Tibial artery (tissue), 4 donors: ENCODE measurements around the gene ATG7.

Experiments used
- DNase-seq, 2 donors: peaks; one replicate each; pipeline ENCODE4 v3.0.0-alpha.2; 2019
- H3K27ac ChIP-seq, 2 donors: fragments of 200-600 bp; sonication (generic) in 1 of 2; 1 replicate in 1 of 2; 2 replicates in 1 of 2; pipeline ENCODE4 v1.5.1; 2018 to 2019; ENCODE audit warnings: mild to moderate bottlenecking in 1 of 2
- H3K27me3 ChIP-seq, 2 donors: fragments of 200-600 bp; sonication (generic) in 1 of 2; one replicate each; pipeline versions ENCODE4 v1.5.1 to v1.6.0; 2016 to 2019
- H3K36me3 ChIP-seq, 3 donors: fragments of 200-600 bp; sonication (generic) in 2 of 3; one replicate each; pipeline ENCODE4 v1.5.1; 2016 to 2019; ENCODE audit warnings: mild to moderate bottlenecking in 2 of 3
- H3K4me1 ChIP-seq, 4 donors: fragments of 200-600 bp; sonication (generic) in 2 of 4; 1 replicate in 3 of 4; 2 replicates in 1 of 4; pipeline ENCODE4 v1.5.1; 2016 to 2019
- H3K4me3 ChIP-seq, 2 donors: fragments of 200-600 bp; sonication (generic) in 1 of 2; 1 replicate in 1 of 2; 2 replicates in 1 of 2; pipeline ENCODE4 v1.5.1; 2018 to 2019; ENCODE audit warnings: mild to moderate bottlenecking in 2 of 2
- H3K9me3 ChIP-seq, 3 donors: fragments of 200-600 bp; sonication (generic) in 1 of 3; one replicate each; pipeline ENCODE4 v1.5.1; 2016 to 2019
- CTCF ChIP-seq, 2 experiments: fragments of 200-600 bp in 1 of 2; fragments of 450-650 bp in 1 of 2; IDR thresholded peaks; one replicate each; pipeline ENCODE4 v1.5.1; 2017 to 2019; ENCODE audit warnings: antibody characterized with exemption in 2 of 2, mild to moderate bottlenecking in 1 of 2, moderate library complexity in 1 of 2
- intact Hi-C: fragments of 100-400 bp; cut with DNase I; formaldehyde crosslinking; loops from one replicate; pipeline ENCODE4 v1.15.0; 2023; ENCODE audit warnings: low total_unique reads

ATG7 gene

GRCh38 chr3:11554236-11554610 is 282.0 kb downstream of the ATG7 start:
- H3K27me3 ChIP-seq, result no peaks in the 10 kb centered on the region
- intact Hi-C loops, result no loop called here
- H3K9me3 ChIP-seq, result no peaks in the 10 kb centered on the region
- H3K4me1 ChIP-seq, result peaks cover 5 to 78% (median 57%) of the 10 kb centered on the region in 4 donors
- no peak overlapping the region for H3K4me3 ChIP-seq
- H3K36me3 ChIP-seq, result peaks cover 10 to 27% (median 21%) of the 10 kb centered on the region in 3 donors
- peak overlapping the region; percentile 83 to 85 for H3K27ac ChIP-seq
- no peak for DNase-seq
- no peak for TF ChIP-seq CTCF (IDR thresholded peaks at IDR 0.05)

- intact Hi-C loops, result no loop called here
- H3K4me3 ChIP-seq, result no peak overlapping the region
- peaks cover 5 to 81% (median 60%) of the 10 kb centered on the region in 4 donors for H3K4me1 ChIP-seq
- no peaks in the 10 kb centered on the region for H3K9me3 ChIP-seq
- H3K27ac ChIP-seq, result peak overlapping the region; percentile 83 to 85
- no peak for TF ChIP-seq CTCF (IDR thresholded peaks at IDR 0.05)
- DNase-seq, result peak in 1 of 2 donors; percentile 66
- peaks cover 10 to 31% (median 23%) of the 10 kb centered on the region in 3 donors for H3K36me3 ChIP-seq
- H3K27me3 ChIP-seq, result no peaks in the 10 kb centered on the region
Measured at GRCh38 chr3:11554666-11555065, 282.5 kb downstream of the ATG7 start.

GRCh38 chr3:11555211-11555782 is 283.1 kb downstream of the ATG7 start:
- Histone ChIP-seq H3K4me1 (peaks cover 5 to 87% (median 66%) of the 10 kb centered on the region in 4 donors), H3K27me3 (no peaks in the 10 kb centered on the region), H3K36me3 (peaks cover 10 to 34% (median 23%) of the 10 kb centered on the region in 3 donors), H3K27ac (peak overlapping the region; percentile 83 to 85), H3K9me3 (no peaks in the 10 kb centered on the region), H3K4me3 (no peak overlapping the region)
- peak in 1 of 2 donors; percentile 75 for DNase-seq
- no peak for TF ChIP-seq CTCF (IDR thresholded peaks at IDR 0.05)
- intact Hi-C loops, result no loop called here

GRCh38 chr3:11555881-11556633 is 283.9 kb downstream of the ATG7 start:
- H3K9me3 ChIP-seq, result no peaks in the 10 kb centered on the region
- peaks cover 10 to 34% (median 23%) of the 10 kb centered on the region in 3 donors for H3K36me3 ChIP-seq
- H3K27me3 ChIP-seq, result no peaks in the 10 kb centered on the region
- TF ChIP-seq CTCF (IDR thresholded peaks at IDR 0.05), result no peak
- H3K27ac ChIP-seq, result peak overlapping the region; percentile 83 to 85
- peak in 1 of 2 donors; percentile 63 for DNase-seq
- intact Hi-C loops, result no loop called here
- no peak overlapping the region for H3K4me3 ChIP-seq
- peaks cover 5 to 94% (median 74%) of the 10 kb centered on the region in 4 donors for H3K4me1 ChIP-seq

GRCh38 chr3:11556851-11557644 is 284.9 kb downstream of the ATG7 start:
- TF ChIP-seq CTCF (IDR thresholded peaks at IDR 0.05), result no peak

More at GRCh38 chr3:11556851-11557644, 284.9 kb downstream of the ATG7 start:
- Histone ChIP-seq H3K9me3 (no peaks in the 10 kb centered on the region), H3K27me3 (no peaks in the 10 kb centered on the region), H3K4me3 (no peak overlapping the region), H3K4me1 (peaks cover 5 to 98% (median 78%) of the 10 kb centered on the region in 4 donors), H3K27ac (peak overlapping the region; percentile 83 to 85), H3K36me3 (peaks cover 10 to 37% (median 24%) of the 10 kb centered on the region in 3 donors)
- intact Hi-C loops, result no loop called here
- DNase-seq, result peak; percentile 73 to 76
